SK-N-SH treated with all-trans-retinoic acid at 6 μM for 48 hours (cell line): Measurements from ENCODE around the gene PLEKHN1.

ENCODE experiments used
- ATAC-seq: fragments of 200-7000 bp; cut with Tn5 transposase; 3 replicates; pipeline ENCODE4 v1.9.1; 2020; ENCODE audit warnings: mild to moderate bottlenecking, moderate library complexity
- ARNTL ChIP-seq: fragments of 450-650 bp; formaldehyde crosslinking; IDR thresholded peaks from 2 replicates; pipeline ENCODE4 v1.5.0; 2020; ENCODE audit warnings: low read depth, mild to moderate bottlenecking, moderate library complexity, borderline replicate concordance
- CREB5 ChIP-seq: fragments of 250-450 bp; sonication (Bioruptor Pico); IDR thresholded peaks from 2 replicates; pipeline ENCODE4 v1.5.1; 2020; ENCODE audit warnings: low read depth, mild to moderate bottlenecking, moderate library complexity
- CSDC2 ChIP-seq: fragments of 250-450 bp; sonication (Bioruptor Pico); IDR thresholded peaks from 2 replicates; pipeline ENCODE4 v1.5.0; 2020; ENCODE audit warnings: mild to moderate bottlenecking, moderate library complexity
- CSRNP3 ChIP-seq: fragments of 250-450 bp; sonication (Bioruptor Pico); IDR thresholded peaks from 2 replicates; pipeline ENCODE4 v1.5.1; 2021; ENCODE audit warnings: mild to moderate bottlenecking, moderate library complexity
- GLIS3 ChIP-seq: fragments of 250-450 bp; sonication (Bioruptor Pico); IDR thresholded peaks from 2 replicates; pipeline ENCODE4 v1.5.0; 2020; ENCODE audit warnings: mild to moderate bottlenecking, moderate library complexity
- OSR1 ChIP-seq: fragments of 250-450 bp; sonication (Bioruptor Pico); IDR thresholded peaks from 2 replicates; pipeline ENCODE4 v1.8.0; 2022; ENCODE audit warnings: moderate library complexity, mild to moderate bottlenecking, inconsistent platforms
- PATZ1 ChIP-seq: fragments of 250-450 bp; sonication (Bioruptor Pico); IDR thresholded peaks from 2 replicates; pipeline ENCODE4 v1.8.0; 2020; ENCODE audit warnings: mild to moderate bottlenecking, moderate library complexity, borderline replicate concordance
- POU6F1 ChIP-seq: fragments of 250-450 bp; sonication (Bioruptor Pico); IDR thresholded peaks from 2 replicates; pipeline ENCODE4 v1.8.0; 2021; ENCODE audit warnings: low read depth, mild to moderate bottlenecking, moderate library complexity, borderline replicate concordance
- PPARA ChIP-seq: fragments of 250-450 bp; sonication (Bioruptor Pico); IDR thresholded peaks from 2 replicates; pipeline ENCODE4 v1.5.0; 2020; ENCODE audit warnings: mild to moderate bottlenecking, borderline replicate concordance
- RARB ChIP-seq: fragments of 250-450 bp; sonication (Bioruptor Pico); IDR thresholded peaks from 2 replicates; pipeline ENCODE4 v1.8.0; 2021; ENCODE audit warnings: mild to moderate bottlenecking, moderate library complexity
- SNAI2 ChIP-seq: fragments of 250-450 bp; sonication (Bioruptor Pico); IDR thresholded peaks from 2 replicates; pipeline ENCODE4 v1.5.0; 2020; ENCODE audit warnings: mild to moderate bottlenecking, moderate library complexity
- TOX ChIP-seq: fragments of 250-450 bp; sonication (Bioruptor Pico); IDR thresholded peaks from 2 replicates; pipeline ENCODE4 v1.8.0; 2021; ENCODE audit warnings: mild to moderate bottlenecking, moderate library complexity, borderline replicate concordance
- ZFP3 ChIP-seq: fragments of 250-450 bp; sonication (Bioruptor Pico); IDR thresholded peaks from 2 replicates; pipeline ENCODE4 v1.5.0; 2020; ENCODE audit warnings: mild to moderate bottlenecking, moderate library complexity
- ZFP30 ChIP-seq: fragments of 450-650 bp; formaldehyde crosslinking; IDR thresholded peaks from 2 replicates; pipeline ENCODE4 v1.5.0; 2022; ENCODE audit warnings: mild to moderate bottlenecking, moderate library complexity
- ZNF565 ChIP-seq: fragments of 450-650 bp; formaldehyde crosslinking; conservative IDR thresholded peaks from 2 replicates; pipeline ENCODE4 v1.5.0; 2020; ENCODE audit warnings: low read depth, mild to moderate bottlenecking, moderate library complexity

The PLEKHN1 gene

GRCh38 chr1:931380-932172, 34.7 kb upstream of the PLEKHN1 start:
- ATAC-seq, result no peak
- TF ChIP-seq CREB5 (CRISPR knock-in tag) (no peak), RARB (CRISPR knock-in tag) (no peak), ZFP3 (CRISPR knock-in tag) (peak; percentile 95)

- TF ChIP-seq PPARA (CRISPR knock-in tag) (no peak), ZNF565 (CRISPR knock-in tag) (no peak), TOX (no peak), PATZ1 (CRISPR knock-in tag) (no peak), GLIS3 (no peak), ZFP30 (no peak), OSR1 (no peak), CSRNP3 (CRISPR knock-in tag) (no peak), CSDC2 (CRISPR knock-in tag) (no peak), SNAI2 (CRISPR knock-in tag) (no peak)
- ATAC-seq, result no peak
Measured at GRCh38 chr1:932173-932510, 34.1 kb upstream of the PLEKHN1 start.

- TF ChIP-seq ZFP30, result no peak
- no peak; the same call in 2 of the 3 replicates for ATAC-seq
Measured at GRCh38 chr1:932776-933602, 33.3 kb upstream of the PLEKHN1 start.

- TF ChIP-seq CREB5 (CRISPR knock-in tag) (no peak), ZNF565 (CRISPR knock-in tag) (no peak), ZFP3 (CRISPR knock-in tag) (no peak), PATZ1 (CRISPR knock-in tag) (no peak), POU6F1 (no peak), ZFP30 (no peak), SNAI2 (CRISPR knock-in tag) (no peak), ARNTL (no peak)
- no peak for ATAC-seq
Measured at GRCh38 chr1:933603-933940, 32.7 kb upstream of the PLEKHN1 start.
